H1 (cell line): ENCODE data around the gene KPNA3. TPM values are rescaled to one million over a fixed set of nuclear protein-coding genes. Genes with fewer than 3 reads are reported as not detected.
"Not testable (repeated sequence)": the region's sequence is repeated elsewhere in the genome, so short reads cannot be mapped to it uniquely, and the experiment has no call there.

Experiments used
- CTCF ChIA-PET: fragments of 300-600 bp; sonication (Branson Sonifier 250); formaldehyde crosslinking; loops from one replicate; lab custom pipeline; 2021; ENCODE audit not compliant: partially characterized antibody; lab: Charles Lee
- POLR2A ChIA-PET: fragments of 300-600 bp; sonication (Branson Sonifier 250); formaldehyde crosslinking; loops from one replicate; lab custom pipeline; 2021; ENCODE audit warnings: inconsistent platforms; ENCODE audit not compliant: partially characterized antibody; lab: Charles Lee
- DNase-seq, 2 experiments: peaks; one replicate each; pipeline versions ENCODE4 v3.0.0 to v3.0.0-alpha.2; 2010 to 2022; ENCODE audit warnings: low spot score in 2 of 2, low read depth in 1 of 2, mixed read lengths in 1 of 2
- FAIRE-seq: peaks from 2 replicates; lab custom pipeline; 2011; peaks lifted over from hg19 to GRCh38; lab: Jason Lieb, UNC
- H2AFZ ChIP-seq: 2 replicates; pipeline ENCODE4 v1.8.1; 2012; ENCODE audit warnings: low read length, inconsistent platforms
- H2AK5ac ChIP-seq: 2 replicates; pipeline ENCODE4 v1.6.1; 2013; ENCODE audit warnings: low read depth, low read length
- H2BK120ac ChIP-seq: replicated peaks from 2 replicates; pipeline ENCODE3; 2013; ENCODE audit warnings: low read depth, low read length, inconsistent platforms
- H2BK12ac ChIP-seq: 2 replicates; pipeline ENCODE4 v1.6.1; 2013; ENCODE audit warnings: low read depth, low read length
- H2BK15ac ChIP-seq: 2 replicates; pipeline ENCODE4 v1.6.1; 2013; ENCODE audit warnings: low read length
- H2BK20ac ChIP-seq: 2 replicates; pipeline ENCODE4 v1.6.1; 2013; ENCODE audit warnings: low read length
- H2BK5ac ChIP-seq: 2 replicates; pipeline ENCODE4 v1.6.1; 2013; ENCODE audit warnings: low read depth, low read length
- H3K14ac ChIP-seq: 2 replicates; pipeline ENCODE4 v1.6.1; 2013; ENCODE audit warnings: inconsistent platforms; ENCODE audit not compliant: insufficient read length
- H3K18ac ChIP-seq: 2 replicates; pipeline ENCODE4 v1.6.1; 2013; ENCODE audit warnings: low read length; ENCODE audit errors: extremely low read depth
- H3K23ac ChIP-seq: 2 replicates; pipeline ENCODE4 v1.6.1; 2013; ENCODE audit warnings: inconsistent platforms; ENCODE audit not compliant: insufficient read length
- H3K23me2 ChIP-seq: 2 replicates; pipeline ENCODE4 v1.6.1; 2013; ENCODE audit warnings: low read depth, low read length
- H3K27ac ChIP-seq: 2 replicates; pipeline ENCODE4 v1.6.1; 2011; ENCODE audit warnings: low read depth, low read length, inconsistent platforms
- H3K27me3 ChIP-seq, 4 experiments: replicated peaks in 1 of 4; 1 replicate in 1 of 4; 2 replicates in 3 of 4; pipeline versions ENCODE4 v1.6.1 to v1.8.1; 2011 to 2013; ENCODE audit warnings: low read length in 3 of 4, mild to moderate bottlenecking in 3 of 4, inconsistent platforms in 2 of 4, mixed read lengths in 2 of 4, moderate library complexity in 1 of 4; ENCODE audit not compliant: control insufficient read depth in 3 of 4, insufficient read depth in 3 of 4; ENCODE audit errors: extremely low read depth in 1 of 4
- H3K36me3 ChIP-seq, 4 experiments: 2 replicates each; pipeline versions ENCODE4 v1.6.1 to v1.8.1; 2011 to 2013; ENCODE audit warnings: mild to moderate bottlenecking in 4 of 4, low read length in 3 of 4, moderate library complexity in 2 of 4, control low read depth in 1 of 4, inconsistent platforms in 1 of 4; ENCODE audit not compliant: insufficient read depth in 4 of 4, control insufficient read depth in 2 of 4
- H3K4ac ChIP-seq: replicated peaks from 2 replicates; pipeline ENCODE3; 2013; ENCODE audit warnings: low read length, low read depth, mixed read lengths, inconsistent platforms; ENCODE audit not compliant: insufficient read length
- H3K4me1 ChIP-seq, 4 experiments: replicated peaks in 1 of 4; 1 replicate in 1 of 4; 2 replicates in 3 of 4; pipeline versions ENCODE4 v1.6.1 to v1.8.1; 2011 to 2013; ENCODE audit warnings: low read length in 3 of 4, inconsistent platforms in 2 of 4, mixed read lengths in 1 of 4; ENCODE audit not compliant: insufficient read depth in 4 of 4, control insufficient read depth in 3 of 4
- H3K4me2 ChIP-seq, 2 experiments: 2 replicates each; pipeline versions ENCODE4 v1.6.1 to v1.8.1; 2011 to 2013; ENCODE audit warnings: low read depth in 2 of 2, low read length in 2 of 2, control low read depth in 1 of 2, inconsistent platforms in 1 of 2, mild to moderate bottlenecking in 1 of 2; ENCODE audit not compliant: insufficient read depth in 1 of 2
- H3K4me3 ChIP-seq, 4 experiments: fragments of 200-600, 300-600 bp in 1 of 4; sonication (generic), shearing (Covaris generic), sonication (Bioruptor Twin) in 1 of 4; 2 replicates each; pipeline versions ENCODE4 v1.5.1 to v1.8.1; 2011 to 2016; ENCODE audit warnings: low read length in 4 of 4, low read depth in 3 of 4, control low read depth in 2 of 4, inconsistent platforms in 2 of 4, mild to moderate bottlenecking in 2 of 4, mixed read lengths in 1 of 4, moderate library complexity in 1 of 4; ENCODE audit not compliant: insufficient read depth in 2 of 4; ENCODE audit errors: extremely low read depth in 1 of 4
- H3K56ac ChIP-seq: replicated peaks from 2 replicates; pipeline ENCODE3; 2013; ENCODE audit warnings: low read depth, mild to moderate bottlenecking, mixed read lengths, low read length, inconsistent platforms; ENCODE audit not compliant: insufficient read length
- H3K79me1 ChIP-seq: 2 replicates; pipeline ENCODE4 v1.6.1; 2013; ENCODE audit warnings: low read depth, low read length, control low read depth
- H3K79me2 ChIP-seq, 2 experiments: 2 replicates each; pipeline versions ENCODE4 v1.6.1 to v1.8.1; 2012 to 2013; ENCODE audit warnings: low read length in 2 of 2, mild to moderate bottlenecking in 2 of 2, inconsistent platforms in 1 of 2; ENCODE audit not compliant: insufficient read depth in 2 of 2, control insufficient read depth in 1 of 2
- H3K9ac ChIP-seq, 4 experiments: replicated peaks in 1 of 4; 1 replicate in 1 of 4; 2 replicates in 3 of 4; pipeline versions ENCODE4 v1.6.1 to v1.8.1; 2011 to 2013; ENCODE audit warnings: low read depth in 3 of 4, low read length in 3 of 4, control low read depth in 2 of 4, mild to moderate bottlenecking in 2 of 4, moderate library complexity in 2 of 4, inconsistent platforms in 1 of 4; ENCODE audit errors: extremely low read depth in 1 of 4
- H3K9me3 ChIP-seq, 2 experiments: 2 replicates each; pipeline versions ENCODE4 v1.6.1 to v1.8.1; 2012 to 2013; ENCODE audit warnings: mild to moderate bottlenecking in 2 of 2, moderate library complexity in 2 of 2, control low read depth in 1 of 2, inconsistent platforms in 1 of 2, low read depth in 1 of 2, low read length in 1 of 2, mixed read lengths in 1 of 2; ENCODE audit not compliant: insufficient read depth in 2 of 2
- H4K20me1 ChIP-seq, 2 experiments: replicated peaks in 1 of 2; 2 replicates each; pipeline versions ENCODE3 to v1.8.1; 2011 to 2013; ENCODE audit warnings: inconsistent platforms in 2 of 2, low read length in 2 of 2, mild to moderate bottlenecking in 1 of 2; ENCODE audit not compliant: insufficient read depth in 2 of 2, control insufficient read depth in 1 of 2
- H4K5ac ChIP-seq: 2 replicates; pipeline ENCODE4 v1.6.1; 2013; ENCODE audit warnings: low read length, low read depth, mixed read lengths, inconsistent platforms; ENCODE audit not compliant: insufficient read length
- H4K8ac ChIP-seq: 2 replicates; pipeline ENCODE4 v1.8.0; 2013; ENCODE audit warnings: mild to moderate bottlenecking, moderate library complexity, low read length, inconsistent platforms; ENCODE audit not compliant: insufficient read depth; ENCODE audit errors: extremely low read depth
- H4K91ac ChIP-seq: replicated peaks from 2 replicates; pipeline ENCODE3; 2013; ENCODE audit warnings: low read length, mixed read lengths, inconsistent platforms; ENCODE audit not compliant: insufficient read length
- WGBS, 2 experiments: shearing (Covaris generic) in 1 of 2; methylation state at CpG; one replicate each; pipeline versions ENCODE4 v1.1.6 to v1.1.7; 2013 to 2015; ENCODE audit warnings: low lambda C conversion rate in 2 of 2, mixed read lengths in 2 of 2, inconsistent platforms in 1 of 2, low coverage in 1 of 2, missing lambda C conversion rate in 1 of 2; ENCODE audit not compliant: insufficient replicate concordance in 2 of 2, insufficient coverage in 1 of 2, insufficient read length in 1 of 2; ENCODE audit errors: extremely low coverage in 1 of 2, missing lambda C conversion rate in 1 of 2; 5-methylcytosine and 5-hydroxymethylcytosine counted together
- polyA plus RNA-seq, 7 experiments: library from polyadenylated mRNA; depleted of rRNA in 3 of 7; stranded (reverse) in 5 of 7; unstranded in 2 of 7; fragments of >200 nt in 5 of 7; fragments of 200-250 nt in 2 of 7; gene quantifications; 1 replicate in 5 of 7; 2 replicates in 1 of 7; 4 replicates in 1 of 7; pipeline versions ENCODE4 v1.2.1 to v1.2.3, GENCODE V29; 2011 to 2013; ENCODE audit warnings: missing spikeins in 2 of 7, mixed read lengths in 2 of 7
- total RNA-seq: library from RNA; stranded (reverse); fragmentation: NEBNext Ultra II Directional; extraction: Animal tissue kit (Norgen Biotek cat#: 25700); gene quantifications from 2 replicates; pipeline ENCODE4 v1.2.1, GENCODE V29; 2021

Gene KPNA3
- total and polyA plus RNA-seq, 2 of the 8 experiments (the other 6 are each of a cell fraction or from before 2014, with no cell fraction given) = 21.4 to 63.2 TPM

GRCh38 chr13:49816047-49816446 is 23.6 kb upstream of the KPNA3 start:
- H2AFZ ChIP-seq = not testable (repeated sequence)

More at GRCh38 chr13:49816047-49816446, 23.6 kb upstream of the KPNA3 start:
- H3K27ac ChIP-seq, H3K4ac ChIP-seq, H4K91ac ChIP-seq, H3K4me3 ChIP-seq, H3K79me1 ChIP-seq, H2AK5ac ChIP-seq, H3K79me2 ChIP-seq, H2BK20ac ChIP-seq, POLR2A ChIA-PET, H2BK15ac ChIP-seq, H4K8ac ChIP-seq, H3K23me2 ChIP-seq, H3K18ac ChIP-seq, H3K27me3 ChIP-seq, H2BK12ac ChIP-seq, H3K56ac ChIP-seq, H3K23ac ChIP-seq, DNase-seq, FAIRE-seq, H3K4me2 ChIP-seq, H2BK5ac ChIP-seq, H4K5ac ChIP-seq, H3K36me3 ChIP-seq, H3K4me1 ChIP-seq, H3K9ac ChIP-seq, H2BK120ac ChIP-seq, H3K14ac ChIP-seq, H4K20me1 ChIP-seq, H3K9me3 ChIP-seq: not testable (repeated sequence)
- CTCF ChIA-PET = interaction anchor here (0.6 to 1.2 kb wide), 6 partner anchors 9 to 262 kb away, joined by 3 to 6 read pairs (median 4); no protein-coding TSS in a partner anchor
- WGBS, 2 experiments = 100% methylated on average over 3 of the region's 4 CpGs; no CpG with 5 or more reads in 1 of the 2 experiments
